ENCODE measurements around the gene UPF2.
"Not testable (repeated sequence)": the region's sequence is repeated elsewhere in the genome, so short reads cannot be mapped to it uniquely, and the experiment has no call there.

DNA sequence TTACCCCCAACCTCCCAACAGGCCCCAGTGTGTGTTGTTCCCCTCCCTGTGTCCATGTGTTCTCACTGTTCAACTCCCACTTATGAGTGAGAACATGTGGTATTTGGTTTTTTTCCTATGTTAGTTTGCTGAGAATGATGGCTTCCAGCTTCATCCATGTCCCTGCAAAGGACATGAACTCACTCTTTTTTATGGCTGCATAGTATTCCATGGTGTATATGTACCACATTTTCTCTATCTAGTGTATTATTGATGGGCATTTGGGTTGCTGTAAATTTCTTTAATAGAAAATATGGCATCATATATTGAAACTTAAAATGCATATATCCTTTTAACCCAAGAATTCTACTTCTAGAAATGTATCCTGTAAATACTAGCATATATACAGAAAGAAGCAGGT is 33.8 kb downstream of the UPF2 start:
- TF ChIP-seq, protein P1, sequence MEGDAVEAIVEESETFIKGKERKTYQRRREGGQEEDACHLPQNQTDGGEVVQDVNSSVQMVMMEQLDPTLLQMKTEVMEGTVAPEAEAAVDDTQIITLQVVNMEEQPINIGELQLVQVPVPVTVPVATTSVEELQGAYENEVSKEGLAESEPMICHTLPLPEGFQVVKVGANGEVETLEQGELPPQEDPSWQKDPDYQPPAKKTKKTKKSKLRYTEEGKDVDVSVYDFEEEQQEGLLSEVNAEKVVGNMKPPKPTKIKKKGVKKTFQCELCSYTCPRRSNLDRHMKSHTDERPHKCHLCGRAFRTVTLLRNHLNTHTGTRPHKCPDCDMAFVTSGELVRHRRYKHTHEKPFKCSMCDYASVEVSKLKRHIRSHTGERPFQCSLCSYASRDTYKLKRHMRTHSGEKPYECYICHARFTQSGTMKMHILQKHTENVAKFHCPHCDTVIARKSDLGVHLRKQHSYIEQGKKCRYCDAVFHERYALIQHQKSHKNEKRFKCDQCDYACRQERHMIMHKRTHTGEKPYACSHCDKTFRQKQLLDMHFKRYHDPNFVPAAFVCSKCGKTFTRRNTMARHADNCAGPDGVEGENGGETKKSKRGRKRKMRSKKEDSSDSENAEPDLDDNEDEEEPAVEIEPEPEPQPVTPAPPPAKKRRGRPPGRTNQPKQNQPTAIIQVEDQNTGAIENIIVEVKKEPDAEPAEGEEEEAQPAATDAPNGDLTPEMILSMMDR (IDR thresholded peaks at IDR 0.05): not testable (repeated sequence)
- not testable (repeated sequence) for TF ChIP-seq POLR2AphosphoS5 (IDR thresholded peaks at IDR 0.05; ENCODE audit: insufficient read depth in 1 of 2, low read depth in 1 of 2); POLR2A (IDR thresholded peaks at IDR 0.05)
